Measurements from ENCODE around the gene FMNL2.

DNA sequence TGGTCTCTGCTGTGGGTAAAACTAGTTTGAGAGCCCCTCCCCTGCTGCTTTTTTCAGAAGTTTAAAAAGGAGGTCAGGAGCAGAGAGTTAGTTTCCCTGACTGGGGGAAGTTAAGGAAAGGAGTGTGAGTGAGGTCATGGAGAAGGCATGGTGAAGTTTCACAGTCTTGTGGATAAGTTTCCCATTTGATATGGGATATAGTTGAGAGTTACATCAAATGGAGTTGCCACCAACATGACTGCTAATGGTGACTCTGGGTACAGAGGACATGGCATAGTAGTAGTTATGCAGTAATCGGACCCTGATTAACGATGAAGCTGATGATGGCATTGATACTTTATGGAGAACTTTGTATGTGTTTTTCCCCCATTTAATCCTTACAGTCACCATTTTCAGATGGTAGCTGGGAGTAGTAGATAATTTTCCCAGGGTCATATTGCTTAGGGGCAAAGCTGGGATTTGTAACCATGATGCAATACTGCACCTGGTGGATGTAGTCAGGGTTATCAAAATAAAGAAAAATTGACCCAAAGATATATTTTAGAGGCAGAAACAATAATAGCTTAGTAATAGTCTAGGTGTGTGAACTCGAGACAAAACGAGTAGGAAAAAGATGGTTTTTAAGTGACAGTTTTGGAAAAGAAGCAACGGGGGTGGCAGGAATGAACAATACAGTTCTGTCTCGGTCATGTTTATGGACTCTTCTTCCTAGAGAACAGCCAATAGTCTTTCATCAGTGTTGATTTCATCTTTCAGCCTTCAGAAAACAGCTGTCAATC is 74.6 kb downstream of the FMNL2 start:
- TF ChIP-seq, protein P1, sequence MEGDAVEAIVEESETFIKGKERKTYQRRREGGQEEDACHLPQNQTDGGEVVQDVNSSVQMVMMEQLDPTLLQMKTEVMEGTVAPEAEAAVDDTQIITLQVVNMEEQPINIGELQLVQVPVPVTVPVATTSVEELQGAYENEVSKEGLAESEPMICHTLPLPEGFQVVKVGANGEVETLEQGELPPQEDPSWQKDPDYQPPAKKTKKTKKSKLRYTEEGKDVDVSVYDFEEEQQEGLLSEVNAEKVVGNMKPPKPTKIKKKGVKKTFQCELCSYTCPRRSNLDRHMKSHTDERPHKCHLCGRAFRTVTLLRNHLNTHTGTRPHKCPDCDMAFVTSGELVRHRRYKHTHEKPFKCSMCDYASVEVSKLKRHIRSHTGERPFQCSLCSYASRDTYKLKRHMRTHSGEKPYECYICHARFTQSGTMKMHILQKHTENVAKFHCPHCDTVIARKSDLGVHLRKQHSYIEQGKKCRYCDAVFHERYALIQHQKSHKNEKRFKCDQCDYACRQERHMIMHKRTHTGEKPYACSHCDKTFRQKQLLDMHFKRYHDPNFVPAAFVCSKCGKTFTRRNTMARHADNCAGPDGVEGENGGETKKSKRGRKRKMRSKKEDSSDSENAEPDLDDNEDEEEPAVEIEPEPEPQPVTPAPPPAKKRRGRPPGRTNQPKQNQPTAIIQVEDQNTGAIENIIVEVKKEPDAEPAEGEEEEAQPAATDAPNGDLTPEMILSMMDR (IDR thresholded peaks at IDR 0.05; ENCODE audit: low read length) = no peak
- no peak for TF ChIP-seq EZH2 (IDR thresholded peaks at IDR 0.05; ENCODE audit: borderline replicate concordance, low read length)
